ENCODE results near the gene GSG1L2.

Gene GSG1L2

DNA sequence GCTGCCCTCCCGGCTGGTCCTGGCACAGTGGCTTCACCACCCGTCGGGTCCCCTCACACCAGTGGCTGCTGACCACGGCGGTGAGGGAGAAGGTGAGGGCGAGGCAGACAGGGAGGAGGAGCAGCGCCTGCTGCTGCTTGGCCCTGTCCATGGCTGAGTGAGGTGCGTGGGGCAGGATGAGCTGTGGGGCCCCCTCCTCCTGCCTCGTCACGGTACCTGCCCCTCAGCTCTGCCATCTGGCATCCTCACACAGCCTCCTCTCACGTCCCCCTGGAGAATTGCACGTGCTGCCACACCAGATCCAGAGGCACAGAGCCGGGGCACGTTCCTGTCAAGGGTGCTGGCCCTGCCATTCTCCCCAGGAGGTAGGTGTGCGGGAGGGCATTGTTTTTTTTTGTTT is at the start of gene GSG1L2:
Gene GSG1L2, minus strand, starts transcription at position 159 of the 400 bp plus-strand sequence. Its CDS starts 8 bp downstream, at position 151.
- H3K27ac ChIP-seq (ENCODE audit: low read length) = no peak within 1 kb of the TSS
- no peaks in the 10 kb centered on the region for H3K4me1 ChIP-seq (ENCODE audit: control insufficient read depth, insufficient read depth, low read length)
- H3K4me3 ChIP-seq (ENCODE audit: low read length) = no peak within 1 kb of the TSS
- WGBS (ENCODE audit: insufficient coverage, insufficient read length) = no CpG with 5 or more reads among the region's 15 CpGs
- DNase-seq (ENCODE audit: low read depth, low spot score) = no peak
- no peaks in the 10 kb centered on the region for H3K27me3 ChIP-seq (ENCODE audit: control insufficient read depth, insufficient read depth, low read length)
- H3K9me3 ChIP-seq (ENCODE audit: control insufficient read depth, insufficient read depth, low read length) = no peaks in the 10 kb centered on the region
- H3K36me3 ChIP-seq (ENCODE audit: control insufficient read depth, insufficient read depth, low read length) = no peaks in the 10 kb centered on the region

GRCh38 chr17:9868552-9868951 is 46.7 kb upstream of the GSG1L2 start:
- no CpG with 5 or more reads among the region's 3 CpGs for WGBS (ENCODE audit: insufficient coverage, insufficient read length)

DNA sequence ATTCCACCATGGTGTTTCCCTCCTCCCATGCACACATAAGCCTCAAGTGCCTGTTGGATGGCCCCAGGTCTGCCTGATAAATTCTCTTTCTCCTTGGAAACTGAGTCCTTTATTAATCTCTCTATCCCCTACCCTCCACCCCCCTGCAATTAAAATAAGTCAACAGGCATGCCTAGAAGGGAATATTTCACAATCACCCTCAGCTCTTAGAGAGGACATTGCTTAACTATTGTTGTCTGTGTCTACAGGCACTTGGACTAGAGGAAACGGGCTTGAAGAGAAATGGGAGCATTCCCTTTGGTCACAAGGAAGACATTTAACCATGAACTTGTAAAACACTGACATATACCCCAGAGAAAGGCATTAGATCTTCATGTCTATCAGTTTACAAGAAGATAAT is 43.7 kb upstream of the GSG1L2 start:
- Histone ChIP-seq H3K27ac (ENCODE audit: low read length) (no peak overlapping the region), H3K27me3 (ENCODE audit: control insufficient read depth, insufficient read depth, low read length) (no peaks in the 10 kb centered on the region), H3K36me3 (ENCODE audit: control insufficient read depth, insufficient read depth, low read length) (no peaks in the 10 kb centered on the region), H3K4me1 (ENCODE audit: control insufficient read depth, insufficient read depth, low read length) (no peaks in the 10 kb centered on the region), H3K4me3 (ENCODE audit: low read length) (no peak overlapping the region), H3K9me3 (ENCODE audit: control insufficient read depth, insufficient read depth, low read length) (no peaks in the 10 kb centered on the region)
- DNase-seq (ENCODE audit: low read depth, low spot score) = no peak
- WGBS (ENCODE audit: insufficient coverage, insufficient read length) = no CpG with 5 or more reads among the region's 1 CpG

More at GRCh38 chr17:9868552-9868951, 46.7 kb upstream of the GSG1L2 start:
- no peaks in the 10 kb centered on the region for H3K9me3 ChIP-seq (ENCODE audit: control insufficient read depth, insufficient read depth, low read length)
- no peaks in the 10 kb centered on the region for H3K36me3 ChIP-seq (ENCODE audit: control insufficient read depth, insufficient read depth, low read length)
- no peak overlapping the region for H3K4me3 ChIP-seq (ENCODE audit: low read length)
- DNase-seq (ENCODE audit: low read depth, low spot score) = no peak
- H3K27ac ChIP-seq (ENCODE audit: low read length) = no peak overlapping the region
- H3K27me3 ChIP-seq (ENCODE audit: control insufficient read depth, insufficient read depth, low read length) = no peaks in the 10 kb centered on the region
- H3K4me1 ChIP-seq (ENCODE audit: control insufficient read depth, insufficient read depth, low read length) = no peaks in the 10 kb centered on the region

- H3K36me3 ChIP-seq (ENCODE audit: control insufficient read depth, insufficient read depth, low read length) = no peaks in the 10 kb centered on the region
- no CpG with 5 or more reads among the region's 4 CpGs for WGBS (ENCODE audit: insufficient coverage, insufficient read length)
- H3K27ac ChIP-seq (ENCODE audit: low read length) = no peak overlapping the region
- no peaks in the 10 kb centered on the region for H3K4me1 ChIP-seq (ENCODE audit: control insufficient read depth, insufficient read depth, low read length)
- DNase-seq (ENCODE audit: low read depth, low spot score) = no peak
- no peaks in the 10 kb centered on the region for H3K27me3 ChIP-seq (ENCODE audit: control insufficient read depth, insufficient read depth, low read length)
- no peaks in the 10 kb centered on the region for H3K9me3 ChIP-seq (ENCODE audit: control insufficient read depth, insufficient read depth, low read length)
- no peak overlapping the region for H3K4me3 ChIP-seq (ENCODE audit: low read length)
Observed at GRCh38 chr17:9862949-9863348, 41.1 kb upstream of the GSG1L2 start.

- no peak overlapping the region for H3K4me3 ChIP-seq (ENCODE audit: low read length)
- DNase-seq (ENCODE audit: low read depth, low spot score) = no peak
- WGBS (ENCODE audit: insufficient coverage, insufficient read length) = no CpG with 5 or more reads among the region's 1 CpG
- H3K9me3 ChIP-seq (ENCODE audit: control insufficient read depth, insufficient read depth, low read length) = no peaks in the 10 kb centered on the region
- H3K27me3 ChIP-seq (ENCODE audit: control insufficient read depth, insufficient read depth, low read length) = no peaks in the 10 kb centered on the region
- H3K27ac ChIP-seq (ENCODE audit: low read length) = no peak overlapping the region
- no peaks in the 10 kb centered on the region for H3K4me1 ChIP-seq (ENCODE audit: control insufficient read depth, insufficient read depth, low read length)
- H3K36me3 ChIP-seq (ENCODE audit: control insufficient read depth, insufficient read depth, low read length) = no peaks in the 10 kb centered on the region
Observed at GRCh38 chr17:9862220-9862619, 40.3 kb upstream of the GSG1L2 start.

DNA sequence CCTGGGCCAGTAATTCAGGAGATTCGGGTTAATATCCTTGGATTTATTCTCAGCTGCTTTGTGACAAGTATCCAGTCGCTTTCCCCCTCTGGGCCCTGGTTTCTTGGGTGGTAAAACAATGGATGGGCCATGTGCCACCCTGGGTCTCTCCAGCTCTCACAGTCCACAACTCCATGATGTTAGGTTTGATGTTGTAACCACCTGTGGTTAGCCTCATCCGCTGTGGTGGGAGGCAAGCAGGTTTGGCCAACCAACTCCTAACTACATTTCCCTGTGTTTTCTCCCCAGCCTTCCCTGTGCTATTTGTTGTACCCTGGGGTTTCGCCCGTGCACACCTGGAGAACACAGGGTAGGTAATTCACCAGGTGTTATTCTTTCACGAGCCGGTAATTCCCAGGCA is 39.0 kb upstream of the GSG1L2 start:
- Histone ChIP-seq H3K4me3 (ENCODE audit: low read length) (no peak overlapping the region), H3K27me3 (ENCODE audit: control insufficient read depth, insufficient read depth, low read length) (no peaks in the 10 kb centered on the region), H3K27ac (ENCODE audit: low read length) (no peak overlapping the region), H3K4me1 (ENCODE audit: control insufficient read depth, insufficient read depth, low read length) (no peaks in the 10 kb centered on the region), H3K9me3 (ENCODE audit: control insufficient read depth, insufficient read depth, low read length) (no peaks in the 10 kb centered on the region), H3K36me3 (ENCODE audit: control insufficient read depth, insufficient read depth, low read length) (no peaks in the 10 kb centered on the region)
- DNase-seq (ENCODE audit: low read depth, low spot score) = no peak
- WGBS (ENCODE audit: insufficient coverage, insufficient read length) = no CpG with 5 or more reads among the region's 7 CpGs

GRCh38 chr17:9859781-9860180 is 37.9 kb upstream of the GSG1L2 start:
- Histone ChIP-seq H3K4me3 (ENCODE audit: low read length) (no peak overlapping the region), H3K9me3 (ENCODE audit: control insufficient read depth, insufficient read depth, low read length) (no peaks in the 10 kb centered on the region), H3K27ac (ENCODE audit: low read length) (no peak overlapping the region), H3K4me1 (ENCODE audit: control insufficient read depth, insufficient read depth, low read length) (no peaks in the 10 kb centered on the region), H3K27me3 (ENCODE audit: control insufficient read depth, insufficient read depth, low read length) (no peaks in the 10 kb centered on the region), H3K36me3 (ENCODE audit: control insufficient read depth, insufficient read depth, low read length) (no peaks in the 10 kb centered on the region)
- WGBS (ENCODE audit: insufficient coverage, insufficient read length) = no CpG with 5 or more reads among the region's 5 CpGs
- no peak for DNase-seq (ENCODE audit: low read depth, low spot score)

GRCh38 chr17:9855036-9855435 is 33.2 kb upstream of the GSG1L2 start:
- WGBS (ENCODE audit: insufficient coverage, insufficient read length) = no CpG with 5 or more reads among the region's 4 CpGs
- Histone ChIP-seq H3K27ac (ENCODE audit: low read length) (no peak overlapping the region), H3K4me3 (ENCODE audit: low read length) (no peak overlapping the region), H3K36me3 (ENCODE audit: control insufficient read depth, insufficient read depth, low read length) (no peaks in the 10 kb centered on the region), H3K4me1 (ENCODE audit: control insufficient read depth, insufficient read depth, low read length) (no peaks in the 10 kb centered on the region), H3K27me3 (ENCODE audit: control insufficient read depth, insufficient read depth, low read length) (no peaks in the 10 kb centered on the region), H3K9me3 (ENCODE audit: control insufficient read depth, insufficient read depth, low read length) (no peaks in the 10 kb centered on the region)
- DNase-seq (ENCODE audit: low read depth, low spot score) = no peak

- no CpG with 5 or more reads among the region's 5 CpGs for WGBS (ENCODE audit: insufficient coverage, insufficient read length)
- no peak overlapping the region for H3K27ac ChIP-seq (ENCODE audit: low read length)
- DNase-seq (ENCODE audit: low read depth, low spot score) = no peak
- H3K9me3 ChIP-seq (ENCODE audit: control insufficient read depth, insufficient read depth, low read length) = no peaks in the 10 kb centered on the region
- H3K36me3 ChIP-seq (ENCODE audit: control insufficient read depth, insufficient read depth, low read length) = no peaks in the 10 kb centered on the region
- H3K4me3 ChIP-seq (ENCODE audit: low read length) = no peak overlapping the region
- H3K27me3 ChIP-seq (ENCODE audit: control insufficient read depth, insufficient read depth, low read length) = no peaks in the 10 kb centered on the region
- H3K4me1 ChIP-seq (ENCODE audit: control insufficient read depth, insufficient read depth, low read length) = no peaks in the 10 kb centered on the region
Observed at GRCh38 chr17:9854255-9854654, 32.4 kb upstream of the GSG1L2 start.

DNA sequence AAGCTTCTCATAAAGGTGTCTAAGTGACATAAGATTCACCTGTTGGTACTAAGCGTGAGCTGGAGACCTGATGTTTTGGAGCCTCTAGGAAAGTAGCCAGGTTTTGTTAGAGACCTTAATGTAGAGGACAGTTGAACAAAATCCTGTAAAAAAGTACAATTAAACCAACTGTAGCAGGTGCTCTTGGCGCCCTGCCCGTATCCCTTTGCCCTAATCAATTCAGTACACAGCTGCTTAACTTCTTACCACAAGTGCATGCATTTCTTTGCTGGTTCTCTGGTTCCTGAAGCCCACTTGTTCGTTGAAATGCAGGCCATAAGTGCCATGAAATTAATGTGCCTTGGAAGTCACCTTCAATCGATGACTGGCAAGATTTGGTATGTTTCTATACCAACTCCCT is 28.3 kb upstream of the GSG1L2 start:
- no peaks in the 10 kb centered on the region for H3K4me1 ChIP-seq (ENCODE audit: control insufficient read depth, insufficient read depth, low read length)
- H3K36me3 ChIP-seq (ENCODE audit: control insufficient read depth, insufficient read depth, low read length) = no peaks in the 10 kb centered on the region
- no peak overlapping the region for H3K4me3 ChIP-seq (ENCODE audit: low read length)
- no CpG with 5 or more reads among the region's 5 CpGs for WGBS (ENCODE audit: insufficient coverage, insufficient read length)
- no peaks in the 10 kb centered on the region for H3K27me3 ChIP-seq (ENCODE audit: control insufficient read depth, insufficient read depth, low read length)
- no peaks in the 10 kb centered on the region for H3K9me3 ChIP-seq (ENCODE audit: control insufficient read depth, insufficient read depth, low read length)
- DNase-seq (ENCODE audit: low read depth, low spot score) = no peak
- H3K27ac ChIP-seq (ENCODE audit: low read length) = no peak overlapping the region

DNA sequence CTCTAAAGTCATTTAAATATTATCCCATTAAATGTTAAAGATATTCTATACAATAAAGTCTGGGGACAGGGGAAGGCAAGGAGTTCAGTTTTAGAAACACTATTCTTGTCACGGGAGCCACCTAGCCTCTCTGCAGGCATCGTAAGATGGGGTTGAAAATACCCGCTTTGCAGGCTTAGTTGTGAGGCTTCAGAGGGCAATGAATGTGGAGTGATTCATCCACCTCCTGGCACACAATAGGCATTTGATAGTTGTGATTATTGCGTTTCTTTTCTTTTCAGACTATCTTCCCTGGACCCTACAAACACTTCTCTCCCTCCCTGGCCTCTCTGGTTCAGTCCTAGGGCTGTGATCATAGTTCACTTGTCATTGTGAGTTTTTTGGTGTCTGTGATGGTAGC is 23.4 kb upstream of the GSG1L2 start:
- WGBS (ENCODE audit: insufficient coverage, insufficient read length) = no CpG with 5 or more reads among the region's 4 CpGs

More for the DNA sequence above, 23.4 kb upstream of the GSG1L2 start:
- H3K27me3 ChIP-seq (ENCODE audit: control insufficient read depth, insufficient read depth, low read length) = no peaks in the 10 kb centered on the region
- no peaks in the 10 kb centered on the region for H3K9me3 ChIP-seq (ENCODE audit: control insufficient read depth, insufficient read depth, low read length)
- DNase-seq (ENCODE audit: low read depth, low spot score) = no peak
- H3K27ac ChIP-seq (ENCODE audit: low read length) = no peak overlapping the region
- no peaks in the 10 kb centered on the region for H3K4me1 ChIP-seq (ENCODE audit: control insufficient read depth, insufficient read depth, low read length)
- H3K36me3 ChIP-seq (ENCODE audit: control insufficient read depth, insufficient read depth, low read length) = no peaks in the 10 kb centered on the region
- H3K4me3 ChIP-seq (ENCODE audit: low read length) = no peak overlapping the region

All from iPS DF 6.9 (cell line).